B cell (primary cell): ENCODE measurements around the gene CCDC97.

ENCODE experiments used
- EZH2 ChIP-seq: IDR thresholded peaks from 2 replicates; pipeline ENCODE4 v1.6.1; 2012; ENCODE audit warnings: borderline replicate concordance, low read depth, mild to moderate bottlenecking, moderate library complexity, low read length; ENCODE audit not compliant: insufficient read depth, poor library complexity, severe bottlenecking
- TF ChIP-seq, protein P1 (sequence below): fragments of 200-600 bp; IDR thresholded peaks from one replicate; pipeline ENCODE4 v1.8.0; 2022; ENCODE audit warnings: antibody characterized with exemption, mild to moderate bottlenecking

DNA sequence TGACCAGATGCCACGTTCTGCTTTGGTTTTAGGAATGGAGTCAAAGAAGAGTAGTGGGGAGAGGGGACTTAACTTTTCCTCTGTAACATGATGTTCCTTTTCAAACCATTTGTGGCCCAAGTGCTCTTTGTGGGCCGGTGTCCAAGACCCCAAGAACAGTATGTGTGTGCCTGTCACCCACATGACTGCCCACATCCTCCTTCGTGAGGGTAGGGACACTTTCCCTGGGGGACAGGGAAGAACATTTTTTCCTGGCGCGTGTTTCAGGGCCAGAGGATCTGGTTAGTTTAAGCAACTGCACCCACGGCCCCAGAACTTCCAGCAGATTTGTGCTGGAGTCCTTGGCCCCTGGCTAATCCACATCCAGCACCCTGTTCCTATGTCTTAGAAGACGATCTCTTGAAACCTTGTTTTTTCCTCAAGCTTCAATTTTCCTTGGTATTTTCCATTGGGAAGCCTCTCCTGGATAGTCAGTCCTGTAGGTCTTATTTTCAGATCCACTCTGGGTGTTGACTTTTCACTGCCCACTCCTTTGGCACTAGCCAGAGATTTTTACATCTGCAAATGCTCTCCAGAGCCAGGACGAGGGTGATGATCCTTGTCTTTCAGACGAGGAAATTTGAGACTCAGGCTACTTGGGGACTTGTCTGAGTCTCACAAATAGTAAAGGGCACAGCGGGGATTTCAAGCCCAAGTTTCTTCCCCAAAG is 10.8 kb upstream of the CCDC97 start:
- TF ChIP-seq, protein P1, sequence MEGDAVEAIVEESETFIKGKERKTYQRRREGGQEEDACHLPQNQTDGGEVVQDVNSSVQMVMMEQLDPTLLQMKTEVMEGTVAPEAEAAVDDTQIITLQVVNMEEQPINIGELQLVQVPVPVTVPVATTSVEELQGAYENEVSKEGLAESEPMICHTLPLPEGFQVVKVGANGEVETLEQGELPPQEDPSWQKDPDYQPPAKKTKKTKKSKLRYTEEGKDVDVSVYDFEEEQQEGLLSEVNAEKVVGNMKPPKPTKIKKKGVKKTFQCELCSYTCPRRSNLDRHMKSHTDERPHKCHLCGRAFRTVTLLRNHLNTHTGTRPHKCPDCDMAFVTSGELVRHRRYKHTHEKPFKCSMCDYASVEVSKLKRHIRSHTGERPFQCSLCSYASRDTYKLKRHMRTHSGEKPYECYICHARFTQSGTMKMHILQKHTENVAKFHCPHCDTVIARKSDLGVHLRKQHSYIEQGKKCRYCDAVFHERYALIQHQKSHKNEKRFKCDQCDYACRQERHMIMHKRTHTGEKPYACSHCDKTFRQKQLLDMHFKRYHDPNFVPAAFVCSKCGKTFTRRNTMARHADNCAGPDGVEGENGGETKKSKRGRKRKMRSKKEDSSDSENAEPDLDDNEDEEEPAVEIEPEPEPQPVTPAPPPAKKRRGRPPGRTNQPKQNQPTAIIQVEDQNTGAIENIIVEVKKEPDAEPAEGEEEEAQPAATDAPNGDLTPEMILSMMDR, result no peak
- TF ChIP-seq EZH2, result no peak
